Measurements from ENCODE around the gene AMPD3. TPM values are rescaled to one million over a fixed set of nuclear protein-coding genes. Genes with fewer than 3 reads are reported as not detected.

The AMPD3 gene
- 10 to 100 TPM in 2 of 4 donors, 1 to 10 TPM in 2; 7.7 to 18.4 (median 9.8) TPM for total RNA-seq

DNA sequence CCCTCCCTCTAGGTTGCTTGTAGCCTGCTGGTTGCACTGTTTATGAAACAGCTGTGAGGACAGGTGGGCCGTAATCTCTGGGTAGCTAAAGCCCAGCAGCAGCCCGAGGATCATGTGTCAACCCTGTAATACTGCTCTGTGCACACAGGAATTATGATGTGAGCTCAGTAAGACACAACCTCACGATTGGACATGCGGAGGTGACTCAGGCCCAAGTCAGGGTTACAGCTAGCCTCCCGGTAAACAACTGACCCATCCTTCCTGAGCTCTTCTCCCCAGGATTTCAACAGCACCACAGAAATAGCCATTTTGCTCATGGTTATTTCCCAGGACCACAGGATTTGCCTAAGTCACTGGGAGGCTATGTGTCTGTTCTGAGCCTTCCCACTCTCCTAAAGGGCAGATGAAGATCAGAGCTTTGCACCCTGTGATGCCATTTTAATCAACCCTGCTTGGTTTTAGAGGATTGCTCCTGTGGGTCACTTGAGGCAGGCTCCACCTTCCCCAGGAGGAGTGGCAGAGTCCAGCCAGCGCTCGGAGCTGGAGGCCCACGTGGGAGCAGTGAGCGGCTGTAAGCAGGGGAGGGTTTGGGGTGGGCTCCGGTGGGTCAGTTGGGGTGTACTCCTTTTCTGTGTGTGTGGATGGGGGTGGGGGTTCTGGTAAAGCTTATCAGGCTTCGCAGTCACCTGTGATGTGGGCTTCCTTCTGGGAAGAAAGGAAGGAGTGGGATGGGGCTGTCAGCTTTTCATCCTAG lies at the start of gene AMPD3:
Gene AMPD3, plus strand, starts transcription at position 387 of the 754 bp plus-strand sequence. CDS start 6,256 bp downstream, outside the sequence.
- TF ChIP-seq, protein P1, sequence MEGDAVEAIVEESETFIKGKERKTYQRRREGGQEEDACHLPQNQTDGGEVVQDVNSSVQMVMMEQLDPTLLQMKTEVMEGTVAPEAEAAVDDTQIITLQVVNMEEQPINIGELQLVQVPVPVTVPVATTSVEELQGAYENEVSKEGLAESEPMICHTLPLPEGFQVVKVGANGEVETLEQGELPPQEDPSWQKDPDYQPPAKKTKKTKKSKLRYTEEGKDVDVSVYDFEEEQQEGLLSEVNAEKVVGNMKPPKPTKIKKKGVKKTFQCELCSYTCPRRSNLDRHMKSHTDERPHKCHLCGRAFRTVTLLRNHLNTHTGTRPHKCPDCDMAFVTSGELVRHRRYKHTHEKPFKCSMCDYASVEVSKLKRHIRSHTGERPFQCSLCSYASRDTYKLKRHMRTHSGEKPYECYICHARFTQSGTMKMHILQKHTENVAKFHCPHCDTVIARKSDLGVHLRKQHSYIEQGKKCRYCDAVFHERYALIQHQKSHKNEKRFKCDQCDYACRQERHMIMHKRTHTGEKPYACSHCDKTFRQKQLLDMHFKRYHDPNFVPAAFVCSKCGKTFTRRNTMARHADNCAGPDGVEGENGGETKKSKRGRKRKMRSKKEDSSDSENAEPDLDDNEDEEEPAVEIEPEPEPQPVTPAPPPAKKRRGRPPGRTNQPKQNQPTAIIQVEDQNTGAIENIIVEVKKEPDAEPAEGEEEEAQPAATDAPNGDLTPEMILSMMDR (IDR thresholded peaks at IDR 0.05; ENCODE audit: low read depth): no peak

- TF ChIP-seq, protein P1 (IDR thresholded peaks at IDR 0.05; ENCODE audit: low read depth): no peak
Observed at GRCh38 chr11:10405865-10406592, 49.0 kb upstream of the AMPD3 start.

DNA sequence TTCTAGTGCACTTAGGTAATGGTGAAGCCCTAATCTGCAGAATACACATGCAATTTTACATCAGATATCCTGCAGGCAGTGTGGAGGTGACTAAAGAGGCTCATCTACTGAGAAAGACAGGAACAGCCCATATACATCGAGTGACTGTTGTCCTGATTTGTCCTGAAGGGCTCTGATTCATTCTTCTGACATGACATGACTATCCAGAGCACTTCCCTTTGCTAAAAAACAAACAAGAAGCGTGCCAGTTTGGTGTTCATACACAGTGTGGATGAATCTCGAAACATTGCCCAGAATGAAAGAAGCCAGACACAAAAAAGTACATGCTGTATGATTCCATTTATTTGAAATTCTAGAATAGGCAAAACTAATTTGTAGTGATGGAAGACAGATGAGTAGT lies 48.0 kb upstream of the AMPD3 start:
- TF ChIP-seq, protein P1 (IDR thresholded peaks at IDR 0.05; ENCODE audit: low read depth): no peak

- TF ChIP-seq, protein P1 (IDR thresholded peaks at IDR 0.05; ENCODE audit: low read depth): no peak
Observed at GRCh38 chr11:10407749-10408685, 47.0 kb upstream of the AMPD3 start.

DNA sequence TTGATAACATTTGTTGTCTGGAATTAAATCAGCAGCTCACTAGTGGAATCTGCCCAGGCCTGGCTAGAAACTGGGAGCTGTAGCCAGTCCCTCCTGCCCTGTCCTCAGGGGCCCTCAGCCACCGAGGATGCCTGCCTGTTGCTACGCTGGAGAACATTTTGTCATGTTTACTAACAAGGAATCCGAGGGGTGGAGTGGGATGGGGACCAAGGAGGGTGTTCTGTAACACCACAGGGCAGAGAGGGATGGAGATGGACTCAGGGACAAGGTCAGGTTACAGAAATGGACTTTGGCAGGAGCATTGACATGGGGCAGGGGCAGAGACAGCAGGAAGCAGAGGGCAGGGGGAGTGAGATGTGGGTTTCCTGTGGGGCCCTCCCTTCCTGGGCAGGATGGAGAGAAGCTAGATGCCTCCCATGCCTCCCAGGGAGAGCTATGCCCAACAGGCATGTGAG lies 45.8 kb upstream of the AMPD3 start:
- TF ChIP-seq, protein P1 (IDR thresholded peaks at IDR 0.05; ENCODE audit: low read depth): no peak

DNA sequence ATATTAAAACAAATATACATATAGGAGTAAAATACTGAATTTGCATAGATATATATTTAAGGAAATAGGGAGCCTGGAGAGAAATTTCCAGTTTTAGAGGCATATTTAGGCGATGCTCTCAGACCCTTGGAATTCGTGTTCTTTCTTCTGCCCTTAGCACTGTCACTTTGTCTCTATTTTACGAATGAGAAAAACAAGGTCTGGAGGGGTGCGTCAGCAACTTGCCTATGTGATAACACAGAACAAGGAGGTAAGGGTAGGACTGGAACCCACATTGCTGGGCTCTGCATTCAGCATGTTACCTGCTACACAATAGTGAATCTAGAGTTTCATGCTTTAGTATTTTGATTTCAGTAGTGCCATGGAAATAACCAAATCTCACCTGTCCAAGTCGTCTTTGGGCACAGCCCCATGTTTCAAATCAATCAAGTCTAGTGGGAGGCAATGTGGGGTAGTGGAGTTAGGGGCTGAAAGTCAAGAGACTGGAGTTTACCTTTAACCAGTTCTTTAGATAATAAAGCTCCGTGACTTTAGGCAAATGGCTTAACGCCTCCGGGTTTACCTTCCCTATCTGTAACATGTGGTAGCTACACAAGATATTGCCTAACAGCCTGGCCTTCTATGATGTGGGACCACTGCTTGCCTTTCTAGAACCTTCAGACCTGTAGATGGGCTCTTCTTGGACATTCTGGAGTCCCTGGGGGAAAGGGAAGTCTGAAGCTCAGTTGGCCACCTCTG lies 44.8 kb upstream of the AMPD3 start:
- TF ChIP-seq, protein P1 (IDR thresholded peaks at IDR 0.05; ENCODE audit: low read depth): no peak
